ENCODE data around the gene KPTN.

KPTN gene

DNA sequence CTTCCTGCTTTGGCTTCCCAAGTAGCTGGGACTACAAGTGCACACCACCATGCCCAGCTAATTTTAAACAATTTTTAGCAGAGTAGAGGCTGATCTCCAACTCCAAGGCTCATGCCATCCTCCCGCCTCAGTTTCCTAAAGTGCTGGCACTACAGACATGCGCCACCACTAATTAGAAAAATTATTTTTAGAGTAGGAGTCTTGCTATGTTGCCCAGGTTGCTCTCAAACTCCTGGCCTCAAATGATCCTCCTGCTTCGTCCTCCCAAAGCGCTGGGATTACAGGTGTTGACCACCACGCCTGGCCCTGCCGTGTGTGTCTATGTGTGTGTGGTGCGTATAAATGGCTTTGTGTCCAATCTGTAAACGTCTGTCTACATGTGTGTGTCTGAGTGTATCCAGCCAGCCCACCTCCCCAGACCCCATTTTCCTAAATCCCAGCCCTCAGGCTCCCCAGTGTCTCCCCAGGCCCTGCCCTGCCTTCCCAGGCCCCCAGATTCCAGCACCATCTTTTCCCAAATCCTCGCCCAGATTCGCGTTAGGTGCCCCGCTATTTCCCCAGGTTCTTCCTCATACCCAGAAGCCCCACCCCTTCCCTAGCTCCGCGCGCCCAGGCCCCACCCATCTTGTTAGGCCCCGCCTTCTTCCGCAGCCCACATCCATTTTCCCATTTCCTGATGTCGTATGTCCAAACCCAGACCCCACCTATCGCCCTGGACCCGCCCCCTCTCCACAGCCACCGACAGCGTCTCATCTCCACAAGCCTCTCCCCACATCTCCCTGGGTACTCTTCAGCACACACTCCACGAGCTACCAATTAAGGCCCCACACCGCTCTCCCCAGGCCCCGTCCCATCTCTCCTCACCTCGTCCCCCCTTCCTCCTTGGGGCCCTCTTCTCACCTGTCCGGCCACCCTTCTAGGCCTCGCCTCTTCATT is 37.2 kb downstream of the KPTN start:
- intact Hi-C loops (cut with DNase I), result no loop called here
- peak in 2 of 42 donors; percentile 19 to 42 for DNase-seq

- intact Hi-C loops (cut with DNase I), result no loop called here
- peak in 39 of 42 donors; percentile 34 to 77 (median 52) for DNase-seq
Observed at GRCh38 chr19:47445937-47446402, 38.0 kb downstream of the KPTN start.

- DNase-seq, result no peak
- intact Hi-C loops (cut with DNase I), result no loop called here
Observed at GRCh38 chr19:47445527-47445926, 38.5 kb downstream of the KPTN start.

DNA sequence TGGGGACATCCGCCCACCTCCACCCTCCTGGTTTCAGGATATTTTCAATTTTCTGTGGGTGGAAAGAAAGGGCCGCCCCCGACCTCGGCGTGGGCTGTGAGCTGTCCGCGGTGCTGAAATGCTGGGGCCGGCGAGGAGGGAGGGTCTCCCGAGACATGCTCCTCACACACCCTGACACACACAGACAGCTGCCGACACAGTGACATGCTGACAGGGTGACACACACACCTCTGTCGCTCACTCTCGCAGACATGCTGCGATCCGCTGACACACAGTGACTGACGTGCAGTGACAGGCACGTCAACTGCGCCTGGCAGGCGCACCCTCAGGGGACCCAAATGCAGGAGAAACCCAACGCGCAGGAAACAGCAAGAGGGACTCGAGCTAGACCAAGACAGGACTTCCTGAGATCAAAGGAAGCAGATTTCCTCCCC is 39.6 kb downstream of the KPTN start:
- DNase-seq, result peak in 1 of 42 donors; percentile 29
- intact Hi-C loops (cut with DNase I), result loop anchor here (5.0 kb wide), 1 partner anchor 68 kb away; no protein-coding TSS in a partner anchor

DNA sequence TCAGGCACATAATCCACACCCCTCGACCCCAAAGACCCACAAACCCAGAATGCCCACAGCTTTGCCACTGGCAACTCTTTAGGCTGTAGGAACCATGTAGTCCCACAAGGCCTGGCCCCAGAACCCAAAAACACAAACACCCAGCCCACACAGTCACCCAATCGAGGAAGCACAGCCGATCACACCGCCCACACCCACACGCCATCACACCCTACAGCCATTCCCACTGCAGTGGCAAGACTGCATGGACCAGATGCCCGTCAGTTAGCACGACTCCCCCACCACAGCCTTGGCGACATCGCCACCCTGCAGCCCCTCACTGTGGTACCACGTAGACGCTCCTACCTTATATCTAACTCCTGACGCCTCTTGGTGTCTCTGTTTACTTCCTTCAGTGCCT is 40.7 kb downstream of the KPTN start:
- no peak for DNase-seq
- intact Hi-C loops (cut with DNase I), result loop anchor here (5.0 kb wide), 1 partner anchor 69 kb away; no protein-coding TSS in a partner anchor

- DNase-seq, result no peak
- intact Hi-C loops (cut with DNase I), result no loop called here
Observed at GRCh38 chr19:47438793-47439220, 45.2 kb downstream of the KPTN start.

DNA sequence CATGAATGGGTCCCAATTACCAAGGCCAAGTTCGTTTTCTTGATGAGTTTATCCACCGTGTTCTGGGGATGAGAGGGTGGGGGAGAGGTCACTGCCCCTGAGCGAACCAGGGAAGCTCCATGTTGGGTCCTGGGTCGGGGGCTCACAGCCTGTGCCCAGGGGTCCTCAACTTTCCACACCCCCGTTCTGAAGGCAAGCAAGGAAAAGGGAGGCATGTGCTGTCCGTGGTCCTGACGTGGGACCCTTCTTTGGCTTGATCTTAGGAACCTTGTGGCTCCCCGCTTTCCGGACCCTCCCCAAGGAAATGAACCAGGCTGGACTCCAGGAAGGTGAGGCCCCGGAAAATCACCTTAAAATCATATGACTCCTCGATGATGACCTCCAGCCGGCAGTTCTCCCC is 46.5 kb downstream of the KPTN start:
- DNase-seq, result no peak
- intact Hi-C loops (cut with DNase I), result loop anchor here (2.0 kb wide), 1 partner anchor 261 kb away; no protein-coding TSS in a partner anchor

- intact Hi-C loops (cut with DNase I), result loop anchor here (2.0 kb wide), 1 partner anchor 262 kb away; no protein-coding TSS in a partner anchor
- DNase-seq, result peak; percentile 73 to 94 (median 86)
Observed at GRCh38 chr19:47436712-47437401, 47.2 kb downstream of the KPTN start.

DNA sequence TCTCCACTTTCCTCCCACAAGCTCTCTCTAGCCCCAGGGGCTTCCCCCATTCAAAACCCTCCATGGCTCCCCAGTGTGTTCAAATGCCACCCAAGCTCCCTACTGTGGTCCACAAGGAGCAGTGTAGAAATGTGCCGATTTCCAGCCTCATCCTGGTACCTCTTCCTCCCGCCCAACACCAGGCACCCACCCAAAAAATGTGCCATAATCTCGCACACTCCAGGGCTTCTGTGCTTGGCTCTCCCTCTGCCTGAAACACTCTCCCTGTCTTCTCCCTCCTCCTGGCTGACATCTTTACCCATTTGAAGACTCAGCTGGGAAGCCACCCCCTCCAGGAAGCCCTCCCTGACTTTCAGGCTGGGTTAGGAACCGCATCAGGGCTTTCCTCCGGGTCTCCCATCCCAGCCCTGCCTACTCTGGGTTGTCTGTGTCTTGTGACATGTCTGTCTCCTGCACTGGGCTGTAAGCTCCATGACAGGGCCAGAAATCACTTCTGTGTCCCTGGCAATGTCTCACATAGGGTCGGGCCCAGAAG is 48.1 kb downstream of the KPTN start:
- intact Hi-C loops (cut with DNase I), result loop anchor here (2.0 kb wide), 1 partner anchor 263 kb away; no protein-coding TSS in a partner anchor
- DNase-seq, result no peak

DNA sequence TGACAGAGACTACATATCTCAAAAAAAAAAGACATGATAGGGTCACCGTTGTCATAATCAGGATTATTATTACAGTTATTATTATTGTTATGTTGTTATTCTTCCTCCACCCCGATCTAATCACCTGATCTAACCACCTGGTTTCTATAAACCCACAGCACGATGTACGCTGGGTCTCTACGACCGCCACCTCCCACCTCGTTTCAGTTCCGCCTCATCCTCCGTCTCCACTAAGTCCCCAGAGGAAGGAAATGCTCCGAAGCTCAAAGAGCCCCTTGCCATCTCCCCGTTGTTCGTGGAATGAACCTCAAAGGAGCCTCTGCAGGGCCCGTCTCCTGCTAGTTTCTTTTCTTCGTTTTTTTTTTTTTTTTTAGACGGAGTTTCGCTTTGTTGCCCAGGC is 48.8 kb downstream of the KPTN start:
- intact Hi-C loops (cut with DNase I), result no loop called here
- DNase-seq, result no peak

DNA sequence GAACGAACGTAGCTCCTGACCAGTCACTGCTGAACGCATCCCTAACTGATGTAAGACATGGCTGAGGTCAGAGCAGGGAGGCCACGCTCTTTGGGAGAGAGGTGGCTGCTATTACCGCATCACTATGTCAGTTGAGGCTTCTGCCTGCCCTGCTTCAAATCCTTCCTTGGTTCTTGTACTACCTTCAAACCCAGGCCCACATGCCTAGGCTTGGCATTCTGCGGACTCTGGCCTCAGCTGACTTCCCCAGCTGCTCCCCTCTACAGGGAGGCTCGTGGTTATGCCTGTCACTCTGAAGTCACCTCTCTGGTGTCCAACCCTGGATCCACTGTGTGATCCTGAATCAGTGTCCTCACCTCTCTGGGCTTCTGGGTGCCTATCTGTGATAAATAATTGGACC is 49.9 kb downstream of the KPTN start:
- intact Hi-C loops (cut with DNase I), result no loop called here
- DNase-seq, result no peak

GRCh38 chr19:47433121-47433520 is 50.9 kb downstream of the KPTN start:
- no peak for DNase-seq
- intact Hi-C loops (cut with DNase I), result no loop called here

DNA sequence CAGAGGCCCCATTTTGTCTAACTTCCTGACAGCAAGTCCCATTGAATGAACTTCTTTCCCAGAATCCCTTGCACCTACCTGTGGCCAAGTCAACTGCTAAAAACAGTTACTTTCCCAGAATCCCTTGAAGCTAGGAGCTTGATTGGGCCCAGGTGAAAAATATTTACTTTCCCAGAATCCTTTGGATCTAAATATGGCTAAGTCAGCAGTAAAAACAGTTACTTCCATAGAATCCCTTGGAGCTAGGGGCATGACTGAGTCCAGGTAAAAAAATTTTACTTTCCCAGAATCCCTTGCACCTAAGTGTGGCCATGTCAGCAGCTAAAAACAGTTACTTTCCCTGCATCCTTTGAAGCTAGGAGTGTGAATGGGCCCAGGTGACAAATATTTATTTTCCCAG is 51.5 kb downstream of the KPTN start:
- intact Hi-C loops (cut with DNase I), result no loop called here

DNA sequence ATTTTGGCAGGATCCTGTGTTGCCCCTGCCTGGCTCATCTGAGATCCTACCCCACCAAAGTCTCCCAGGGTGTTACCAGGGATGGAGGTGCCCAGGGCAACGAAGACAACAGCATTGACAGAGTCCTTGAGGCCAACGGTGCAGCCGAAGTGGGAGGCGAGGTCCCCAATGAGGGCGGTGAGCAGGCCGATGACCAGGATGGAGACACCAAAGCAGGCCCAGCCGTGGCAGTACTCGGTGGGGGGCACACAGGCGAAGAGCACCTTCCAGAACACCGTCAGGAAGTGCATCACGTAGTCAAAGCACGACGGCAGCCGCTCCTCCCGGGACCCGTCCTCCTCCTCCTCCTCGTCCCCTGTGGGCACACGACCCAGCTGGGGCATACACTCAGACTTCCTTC is 51.9 kb downstream of the KPTN start:
- intact Hi-C loops (cut with DNase I), result no loop called here

More for the DNA sequence above, 51.5 kb downstream of the KPTN start:
- no peak for DNase-seq

GRCh38 chr19:47430041-47430802 is 53.8 kb downstream of the KPTN start:
- intact Hi-C loops (cut with DNase I), result no loop called here
- DNase-seq, result no peak

More for the DNA sequence above, 51.9 kb downstream of the KPTN start:
- no peak for DNase-seq

- no peak for DNase-seq
- intact Hi-C loops (cut with DNase I), result no loop called here
Observed at GRCh38 chr19:47429140-47429793, 54.8 kb downstream of the KPTN start.

DNA sequence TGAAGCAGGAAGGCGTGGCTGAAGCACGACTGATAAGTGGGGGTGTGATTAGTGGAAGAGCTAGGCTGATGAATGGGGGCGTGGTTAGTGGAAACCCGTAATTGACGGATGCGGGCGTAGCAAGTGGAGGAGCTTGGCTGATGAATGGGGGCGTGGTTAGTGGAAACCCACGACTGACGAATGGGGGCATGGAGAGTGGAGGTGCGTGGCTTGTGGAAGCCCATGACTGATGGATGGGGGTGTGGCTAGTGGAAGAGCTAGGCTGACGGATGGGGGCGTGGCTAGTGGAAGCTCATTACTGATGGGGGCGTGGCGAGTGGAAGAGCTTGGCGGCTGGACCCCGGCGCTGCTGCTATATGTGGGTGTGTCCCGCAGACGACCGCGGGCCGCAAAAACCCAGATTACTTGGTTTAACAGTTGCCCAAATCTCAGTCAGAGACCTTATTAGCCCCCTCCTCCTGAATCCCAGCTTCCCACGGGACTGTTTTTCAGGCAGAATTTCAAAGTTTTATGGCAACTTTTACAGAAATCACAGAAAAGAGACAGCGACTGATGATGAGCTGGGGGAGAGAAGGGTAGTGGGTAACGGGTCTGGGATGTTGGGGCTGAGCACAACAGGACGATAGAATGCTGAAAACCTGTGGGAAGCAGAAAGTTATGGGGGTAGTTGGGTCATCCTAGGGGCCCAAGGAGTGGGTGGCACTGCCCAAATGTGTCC is 55.7 kb downstream of the KPTN start:
- intact Hi-C loops (cut with DNase I), result no loop called here

More for the DNA sequence above, 55.7 kb downstream of the KPTN start:
- peak; percentile 71 to 96 (median 86) for DNase-seq

All from head of caudate nucleus (tissue), 42 donors.